Measurements from ENCODE around the gene SPI1.

- TF ChIP-seq CTCF (IDR thresholded peaks at IDR 0.05; ENCODE audit: poor library complexity) (no peak), EZH2 (IDR thresholded peaks at IDR 0.05; ENCODE audit: borderline replicate concordance) (no peak), EZH2phosphoT487 (IDR thresholded peaks at IDR 0.05; ENCODE audit: low read depth, severe bottlenecking, unreplicated experiment) (no peak)
Measured at GRCh38 chr11:47394322-47395222, 16.2 kb upstream of the SPI1 start.
